H9 (cell line): Measurements from ENCODE around the gene PBX1. TPM values are rescaled to one million over a fixed set of nuclear protein-coding genes. Genes with fewer than 3 reads are reported as not detected.

Source experiments
- DNase-seq: peaks from one replicate; pipeline ENCODE4 v3.0.0-alpha.2; 2017
- H2AFZ ChIP-seq: one replicate; pipeline ENCODE4 v1.6.1; 2013; ENCODE audit warnings: mild to moderate bottlenecking, low read length, control low read depth, moderate library complexity
- H2AK5ac ChIP-seq: 2 replicates; pipeline ENCODE4 v1.6.1; 2013; ENCODE audit warnings: low read length, control low read depth, mixed read lengths; ENCODE audit not compliant: insufficient read length
- H2BK120ac ChIP-seq: one replicate; pipeline ENCODE4 v1.6.1; 2013; ENCODE audit warnings: low read depth, mild to moderate bottlenecking, low read length, control low read depth, inconsistent platforms; ENCODE audit not compliant: poor library complexity, severe bottlenecking
- H2BK12ac ChIP-seq: 2 replicates; pipeline ENCODE4 v1.6.1; 2013; ENCODE audit warnings: low read length, control low read depth, mixed read lengths, low read depth; ENCODE audit not compliant: insufficient read length
- H2BK15ac ChIP-seq: 2 replicates; pipeline ENCODE4 v1.6.1; 2013; ENCODE audit warnings: low read depth, low read length, control low read depth
- H2BK20ac ChIP-seq: one replicate; pipeline ENCODE4 v1.6.1; 2013; ENCODE audit warnings: low read depth, mild to moderate bottlenecking, low read length, control low read depth, inconsistent platforms; ENCODE audit not compliant: poor library complexity, severe bottlenecking
- H2BK5ac ChIP-seq: 2 replicates; pipeline ENCODE4 v1.6.1; 2013; ENCODE audit warnings: low read length, control low read depth, mixed read lengths; ENCODE audit not compliant: insufficient read length
- H3K14ac ChIP-seq: 2 replicates; pipeline ENCODE4 v1.6.1; 2013; ENCODE audit warnings: low read length, control low read depth; ENCODE audit not compliant: insufficient read depth
- H3K18ac ChIP-seq: 2 replicates; pipeline ENCODE4 v1.6.1; 2013; ENCODE audit warnings: low read depth, mild to moderate bottlenecking, mixed read lengths, low read length, control low read depth; ENCODE audit not compliant: insufficient read length
- H3K23ac ChIP-seq: 2 replicates; pipeline ENCODE4 v1.6.1; 2013; ENCODE audit warnings: low read length, control low read depth, mixed read lengths, low read depth; ENCODE audit not compliant: insufficient read length
- H3K23me2 ChIP-seq: 2 replicates; pipeline ENCODE4 v1.6.1; 2013; ENCODE audit warnings: low read depth, mild to moderate bottlenecking, mixed read lengths, low read length, control low read depth; ENCODE audit not compliant: insufficient read length, poor library complexity, severe bottlenecking
- H3K27ac ChIP-seq: 2 replicates; pipeline ENCODE4 v1.5.1; 2013; ENCODE audit warnings: low read length, control low read depth, mixed read lengths, low read depth; ENCODE audit not compliant: insufficient read length
- H3K27me3 ChIP-seq: 2 replicates; pipeline ENCODE4 v1.6.1; 2013; ENCODE audit warnings: low read length, control low read depth, inconsistent platforms; ENCODE audit not compliant: insufficient read depth
- H3K4ac ChIP-seq: 2 replicates; pipeline ENCODE4 v1.6.1; 2013; ENCODE audit warnings: low read depth, mild to moderate bottlenecking, control low read depth, inconsistent platforms, low read length, moderate library complexity
- H3K4me1 ChIP-seq: 2 replicates; pipeline ENCODE4 v1.6.1; 2013; ENCODE audit warnings: low read length, control low read depth, inconsistent platforms; ENCODE audit not compliant: insufficient read depth
- H3K4me2 ChIP-seq: 2 replicates; pipeline ENCODE4 v1.6.1; 2013; ENCODE audit warnings: low read length, control low read depth, mixed read lengths; ENCODE audit not compliant: insufficient read length, insufficient read depth
- H3K56ac ChIP-seq: 2 replicates; pipeline ENCODE4 v1.6.1; 2013; ENCODE audit warnings: low read depth, mild to moderate bottlenecking, mixed read lengths, low read length, control low read depth; ENCODE audit not compliant: insufficient read length
- H3K79me1 ChIP-seq: 2 replicates; pipeline ENCODE4 v1.6.1; 2013; ENCODE audit warnings: low read depth, mild to moderate bottlenecking, moderate library complexity, low read length, control low read depth, inconsistent platforms; ENCODE audit not compliant: insufficient read depth, poor library complexity, severe bottlenecking
- H3K79me2 ChIP-seq: 2 replicates; pipeline ENCODE4 v1.6.1; 2013; ENCODE audit warnings: low read length, control low read depth, inconsistent platforms; ENCODE audit not compliant: insufficient read depth
- H3K9ac ChIP-seq: 2 replicates; pipeline ENCODE4 v1.6.1; 2013; ENCODE audit warnings: low read length, control low read depth, mixed read lengths; ENCODE audit not compliant: insufficient read length; ENCODE audit errors: extremely low read depth
- H3K9me3 ChIP-seq: one replicate; pipeline ENCODE4 v1.6.1; 2013; ENCODE audit warnings: low read depth, low read length, inconsistent platforms; ENCODE audit not compliant: control insufficient read depth
- H3T11ph ChIP-seq: one replicate; pipeline ENCODE4 v1.6.1; 2013; ENCODE audit warnings: mild to moderate bottlenecking, low read length, control low read depth, inconsistent platforms
- H4K20me1 ChIP-seq: one replicate; pipeline ENCODE4 v1.6.1; 2013; ENCODE audit not compliant: control insufficient read depth, insufficient read length, insufficient read depth
- H4K5ac ChIP-seq: 2 replicates; pipeline ENCODE4 v1.6.1; 2013; ENCODE audit warnings: low read depth, mild to moderate bottlenecking, mixed read lengths, low read length, control low read depth; ENCODE audit not compliant: insufficient read length
- H4K8ac ChIP-seq: replicated peaks from 2 replicates; pipeline ENCODE4 v1.6.1; 2013; ENCODE audit warnings: low read length, control low read depth, mixed read lengths, low read depth; ENCODE audit not compliant: insufficient read length
- H4K91ac ChIP-seq: 2 replicates; pipeline ENCODE4 v1.6.1; 2013; ENCODE audit warnings: low read depth, mild to moderate bottlenecking, moderate library complexity, mixed read lengths, low read length, control low read depth; ENCODE audit not compliant: insufficient read length
- H3K27ac Mint-ChIP-seq, 3 experiments: 2 replicates in 2 of 3; 3 replicates in 1 of 3; pipeline ENCODE4 v1.8.0; 2020 to 2021; ENCODE audit warnings: mixed read lengths in 3 of 3, mild to moderate bottlenecking in 1 of 3, moderate library complexity in 1 of 3
- H3K27me3 Mint-ChIP-seq: 2 replicates; pipeline ENCODE4 v1.8.0; 2021; ENCODE audit warnings: low read depth, mild to moderate bottlenecking, moderate library complexity, mixed read lengths
- H3K36me3 Mint-ChIP-seq, 3 experiments: 2 replicates in 2 of 3; 3 replicates in 1 of 3; pipeline ENCODE4 v1.8.0; 2020 to 2021; ENCODE audit warnings: low read depth in 3 of 3, mixed read lengths in 3 of 3; ENCODE audit not compliant: insufficient read depth in 1 of 3
- H3K4me1 Mint-ChIP-seq, 2 experiments: 2 replicates each; pipeline ENCODE4 v1.8.0; 2020; ENCODE audit warnings: mixed read lengths in 2 of 2
- H3K4me3 Mint-ChIP-seq, 2 experiments: 2 replicates in 1 of 2; 3 replicates in 1 of 2; pipeline ENCODE4 v1.8.0; 2020 to 2021; ENCODE audit warnings: mild to moderate bottlenecking in 2 of 2, mixed read lengths in 2 of 2, moderate library complexity in 1 of 2
- H3K9me3 Mint-ChIP-seq, 2 experiments: 2 replicates in 1 of 2; 3 replicates in 1 of 2; pipeline ENCODE4 v1.8.0; 2020; ENCODE audit warnings: mild to moderate bottlenecking in 2 of 2, mixed read lengths in 2 of 2, moderate library complexity in 1 of 2
- WGBS: extraction: QIAGEN DNeasy Blood & Tissue Kit; methylation state at CpG from one replicate; pipeline ENCODE4 v1.1.7; 2013; ENCODE audit warnings: missing lambda C conversion rate, low lambda C conversion rate, mixed read lengths; ENCODE audit not compliant: insufficient read length; ENCODE audit errors: extremely low coverage; 5-methylcytosine and 5-hydroxymethylcytosine counted together
- total RNA-seq: library from RNA; stranded (reverse); gene quantifications from 2 replicates; pipeline ENCODE4 v1.2.1, GENCODE V29; 2021
- TF ChIP-seq, protein P1 (sequence below): fragments of 200-600 bp; sonication (generic); conservative IDR thresholded peaks from 3 replicates; pipeline ENCODE4 v1.8.0; 2021; ENCODE audit warnings: antibody characterized with exemption, mild to moderate bottlenecking

Gene PBX1
- total RNA-seq, 1 experiment from 2014 or later: 142 TPM

DNA sequence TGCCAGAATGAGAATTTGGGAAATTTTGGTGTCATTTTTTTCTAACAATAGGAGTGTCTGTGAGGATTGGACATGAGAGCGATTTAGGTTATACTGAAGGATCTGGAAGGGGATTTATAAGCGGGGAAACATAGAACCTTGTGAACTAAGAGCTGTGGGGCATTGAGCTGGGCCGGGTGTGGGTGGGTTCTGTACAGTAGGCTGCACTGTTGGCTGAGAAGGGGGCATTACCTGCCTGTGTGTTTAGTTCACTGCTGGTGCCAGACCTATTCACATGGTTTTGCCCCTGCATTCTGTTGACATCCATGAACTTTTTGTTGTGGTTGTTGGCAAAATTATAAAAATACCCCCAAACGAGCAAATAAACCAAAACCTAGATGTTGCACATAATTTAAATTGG is 8.8 kb downstream of the PBX1 start:
- H3K4me1 ChIP-seq: peaks cover 2% of the 10 kb centered on the region
- peaks cover 64 to 71% of the 10 kb centered on the region in 2 experiments for H3K4me1 Mint-ChIP-seq
- peaks cover 31% of the 10 kb centered on the region; the same call in 1 of the 2 replicates for H3K79me2 ChIP-seq
- H3K36me3 Mint-ChIP-seq: peaks cover 41 to 56% (median 53%) of the 10 kb centered on the region in 3 experiments
- no peak overlapping the region for H2BK5ac ChIP-seq
- H2BK12ac ChIP-seq: no peak overlapping the region
- no CpG with 5 or more reads among the region's 4 CpGs for WGBS
- no peak for DNase-seq
- H4K20me1 ChIP-seq: no peaks in the 10 kb centered on the region
- no peak overlapping the region for H3K18ac ChIP-seq
- H3K27me3 ChIP-seq: no peaks in the 10 kb centered on the region
- H3K27ac Mint-ChIP-seq: peak overlapping the region in 2 of 3 experiments; percentile 0 to 10; a peak in 2 of 7 replicates
- TF ChIP-seq, protein P1, sequence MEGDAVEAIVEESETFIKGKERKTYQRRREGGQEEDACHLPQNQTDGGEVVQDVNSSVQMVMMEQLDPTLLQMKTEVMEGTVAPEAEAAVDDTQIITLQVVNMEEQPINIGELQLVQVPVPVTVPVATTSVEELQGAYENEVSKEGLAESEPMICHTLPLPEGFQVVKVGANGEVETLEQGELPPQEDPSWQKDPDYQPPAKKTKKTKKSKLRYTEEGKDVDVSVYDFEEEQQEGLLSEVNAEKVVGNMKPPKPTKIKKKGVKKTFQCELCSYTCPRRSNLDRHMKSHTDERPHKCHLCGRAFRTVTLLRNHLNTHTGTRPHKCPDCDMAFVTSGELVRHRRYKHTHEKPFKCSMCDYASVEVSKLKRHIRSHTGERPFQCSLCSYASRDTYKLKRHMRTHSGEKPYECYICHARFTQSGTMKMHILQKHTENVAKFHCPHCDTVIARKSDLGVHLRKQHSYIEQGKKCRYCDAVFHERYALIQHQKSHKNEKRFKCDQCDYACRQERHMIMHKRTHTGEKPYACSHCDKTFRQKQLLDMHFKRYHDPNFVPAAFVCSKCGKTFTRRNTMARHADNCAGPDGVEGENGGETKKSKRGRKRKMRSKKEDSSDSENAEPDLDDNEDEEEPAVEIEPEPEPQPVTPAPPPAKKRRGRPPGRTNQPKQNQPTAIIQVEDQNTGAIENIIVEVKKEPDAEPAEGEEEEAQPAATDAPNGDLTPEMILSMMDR: no peak
- H2BK15ac ChIP-seq: no peak overlapping the region
- H3K79me1 ChIP-seq: no peaks in the 10 kb centered on the region
- no peak overlapping the region for H4K91ac ChIP-seq
- H3K56ac ChIP-seq: no peak overlapping the region
- H3K27me3 Mint-ChIP-seq: no peaks in the 10 kb centered on the region; the same call in 1 of the 2 replicates
- H3K4me3 Mint-ChIP-seq: peak overlapping the region; percentile 3; a peak in 2 of 5 replicates
- H2AK5ac ChIP-seq: no peak overlapping the region
- no peak overlapping the region for H4K8ac ChIP-seq
- no peak overlapping the region for H3K9ac ChIP-seq
- H3K9me3 ChIP-seq: no peaks in the 10 kb centered on the region
- no peak overlapping the region for H3K4me2 ChIP-seq
- H3K9me3 Mint-ChIP-seq: peaks cover 11 to 12% of the 10 kb centered on the region in 2 experiments
- no peak overlapping the region for H3K27ac ChIP-seq
- H3T11ph ChIP-seq: no peak overlapping the region
- H3K23me2 ChIP-seq: no peaks in the 10 kb centered on the region
- H3K14ac ChIP-seq: no peak overlapping the region
- no peak overlapping the region for H3K4ac ChIP-seq
- no peak overlapping the region for H2BK120ac ChIP-seq
- no peak overlapping the region for H2BK20ac ChIP-seq
- no peak overlapping the region for H2AFZ ChIP-seq
- H3K23ac ChIP-seq: no peak overlapping the region
- H4K5ac ChIP-seq: no peak overlapping the region
